Loucy (cell line): ENCODE results near the gene DHX9.

Experiments
- EZH2phosphoT487 ChIP-seq: fragments of 200-600 bp; IDR thresholded peaks from 2 replicates; pipeline ENCODE4 v1.6.1; 2018; ENCODE audit warnings: antibody characterized with exemption, mild to moderate bottlenecking, moderate library complexity, borderline replicate concordance
- TF ChIP-seq, protein P1 (sequence below): fragments of 200-600 bp; sonication (generic); conservative IDR thresholded peaks from 2 replicates; pipeline ENCODE4 v1.5.1; 2014; ENCODE audit warnings: mild to moderate bottlenecking, antibody characterized with exemption, low read length

DNA sequence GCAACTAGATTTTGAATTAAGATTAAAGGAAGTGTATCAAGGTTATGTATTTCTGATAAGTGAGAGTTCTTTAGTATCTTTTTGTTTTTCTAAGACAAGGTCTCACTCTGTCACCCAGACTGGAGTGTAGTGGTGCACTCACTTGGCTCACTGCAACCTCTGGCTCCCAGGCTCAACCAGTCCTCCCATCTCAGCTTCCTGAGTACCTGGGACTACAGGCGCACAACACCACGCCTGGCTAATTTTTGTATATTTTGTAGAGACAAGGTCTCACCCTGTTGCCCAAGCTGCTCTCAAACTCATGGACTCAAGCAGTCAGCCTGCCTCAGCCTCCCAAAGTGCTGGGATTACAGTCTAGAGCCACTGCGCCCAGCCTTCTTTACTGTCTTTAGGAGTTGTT, 33.7 kb downstream of the DHX9 start:
- TF ChIP-seq, protein P1, sequence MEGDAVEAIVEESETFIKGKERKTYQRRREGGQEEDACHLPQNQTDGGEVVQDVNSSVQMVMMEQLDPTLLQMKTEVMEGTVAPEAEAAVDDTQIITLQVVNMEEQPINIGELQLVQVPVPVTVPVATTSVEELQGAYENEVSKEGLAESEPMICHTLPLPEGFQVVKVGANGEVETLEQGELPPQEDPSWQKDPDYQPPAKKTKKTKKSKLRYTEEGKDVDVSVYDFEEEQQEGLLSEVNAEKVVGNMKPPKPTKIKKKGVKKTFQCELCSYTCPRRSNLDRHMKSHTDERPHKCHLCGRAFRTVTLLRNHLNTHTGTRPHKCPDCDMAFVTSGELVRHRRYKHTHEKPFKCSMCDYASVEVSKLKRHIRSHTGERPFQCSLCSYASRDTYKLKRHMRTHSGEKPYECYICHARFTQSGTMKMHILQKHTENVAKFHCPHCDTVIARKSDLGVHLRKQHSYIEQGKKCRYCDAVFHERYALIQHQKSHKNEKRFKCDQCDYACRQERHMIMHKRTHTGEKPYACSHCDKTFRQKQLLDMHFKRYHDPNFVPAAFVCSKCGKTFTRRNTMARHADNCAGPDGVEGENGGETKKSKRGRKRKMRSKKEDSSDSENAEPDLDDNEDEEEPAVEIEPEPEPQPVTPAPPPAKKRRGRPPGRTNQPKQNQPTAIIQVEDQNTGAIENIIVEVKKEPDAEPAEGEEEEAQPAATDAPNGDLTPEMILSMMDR = no peak
- no peak for TF ChIP-seq EZH2phosphoT487
